Measurements from ENCODE around the gene ERC2.

The ERC2 gene

DNA sequence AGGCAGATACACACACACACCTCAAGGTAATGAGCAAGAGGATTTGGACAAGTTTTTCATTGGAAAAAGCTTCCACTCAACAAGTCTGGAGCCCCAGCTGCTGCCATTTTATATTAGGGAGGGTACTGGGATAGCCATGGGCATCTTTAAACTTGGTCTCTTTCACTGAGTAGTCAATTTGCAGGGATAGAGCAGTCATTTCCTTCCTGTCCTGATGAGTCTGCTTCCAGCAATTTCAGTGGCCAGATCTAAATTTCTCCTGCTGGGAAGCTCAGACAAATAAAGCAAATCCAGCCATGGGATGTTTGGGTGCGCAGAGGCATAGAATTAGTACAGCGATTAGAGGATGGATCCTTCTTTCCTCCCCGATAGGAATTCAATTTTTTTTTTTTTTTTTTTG lies 874 bp upstream of the ERC2 start:
- DNase-seq (ENCODE audit: insufficient read length) (no peak), FAIRE-seq (no peak)
- TF ChIP-seq POLR2A (IDR thresholded peaks at IDR 0.05; ENCODE audit: low read depth, low read length) (no peak), TAF1 (IDR thresholded peaks at IDR 0.05; ENCODE audit: borderline replicate concordance, low read depth, low read length) (no peak), POLR2AphosphoS5 (IDR thresholded peaks at IDR 0.05; ENCODE audit: low read depth, low read length) (no peak)

GRCh38 chr3:56467801-56468183 lies 475 bp downstream of the ERC2 start:
- no peak for TF ChIP-seq TAF1 (IDR thresholded peaks at IDR 0.05; ENCODE audit: borderline replicate concordance, low read depth, low read length)
- TF ChIP-seq POLR2A (IDR thresholded peaks at IDR 0.05; ENCODE audit: low read depth, low read length) = no peak
- TF ChIP-seq POLR2AphosphoS5 (IDR thresholded peaks at IDR 0.05; ENCODE audit: low read depth, low read length) = no peak
- FAIRE-seq = no peak

DNA sequence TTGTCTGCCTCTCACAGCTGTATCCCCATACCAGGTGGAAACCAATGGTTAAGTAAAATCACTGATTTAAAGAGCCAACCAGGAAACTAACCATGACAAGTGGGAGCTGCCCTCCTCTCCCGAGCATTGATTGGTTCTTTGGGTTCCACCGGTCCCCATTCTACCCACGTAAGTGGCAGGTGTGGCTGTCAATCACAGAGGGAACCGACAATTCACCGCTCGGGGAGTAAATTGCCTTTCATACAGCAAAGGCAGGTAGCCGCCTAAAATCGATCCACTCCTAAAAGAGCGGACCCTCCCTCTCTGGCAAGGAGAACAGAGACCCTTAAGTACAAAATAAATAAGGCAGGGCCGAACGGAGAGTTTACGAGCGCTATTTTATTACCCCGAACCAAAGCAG lies 1.2 kb downstream of the ERC2 start:
- DNase-seq (ENCODE audit: insufficient read length) = no peak
- FAIRE-seq = no peak
- TF ChIP-seq POLR2AphosphoS5 (IDR thresholded peaks at IDR 0.05; ENCODE audit: low read depth, low read length) (no peak), TAF1 (IDR thresholded peaks at IDR 0.05; ENCODE audit: borderline replicate concordance, low read depth, low read length) (no peak), POLR2A (IDR thresholded peaks at IDR 0.05; ENCODE audit: low read depth, low read length) (no peak)

More at GRCh38 chr3:56467801-56468183, 475 bp downstream of the ERC2 start:
- no peak for DNase-seq (ENCODE audit: insufficient read length)

GRCh38 chr3:56459719-56460118 lies 8.5 kb downstream of the ERC2 start:
- no peak for TF ChIP-seq POLR2AphosphoS5 (IDR thresholded peaks at IDR 0.05; ENCODE audit: low read depth, low read length)
- TF ChIP-seq TAF1 (IDR thresholded peaks at IDR 0.05; ENCODE audit: borderline replicate concordance, low read depth, low read length) = no peak
- no peak for TF ChIP-seq POLR2A (IDR thresholded peaks at IDR 0.05; ENCODE audit: low read depth, low read length)
- DNase-seq (ENCODE audit: insufficient read length) = no peak
- no peak for FAIRE-seq

GRCh38 chr3:56459104-56459496 lies 9.2 kb downstream of the ERC2 start:
- no peak for FAIRE-seq
- TF ChIP-seq POLR2A (IDR thresholded peaks at IDR 0.05; ENCODE audit: low read depth, low read length) = no peak
- TF ChIP-seq POLR2AphosphoS5 (IDR thresholded peaks at IDR 0.05; ENCODE audit: low read depth, low read length) = no peak
- TF ChIP-seq TAF1 (IDR thresholded peaks at IDR 0.05; ENCODE audit: borderline replicate concordance, low read depth, low read length) = no peak
- DNase-seq (ENCODE audit: insufficient read length) = no peak

GRCh38 chr3:56458496-56459103 lies 9.7 kb downstream of the ERC2 start:
- FAIRE-seq (no peak), DNase-seq (ENCODE audit: insufficient read length) (no peak)
- TF ChIP-seq TAF1 (IDR thresholded peaks at IDR 0.05; ENCODE audit: borderline replicate concordance, low read depth, low read length) (no peak), POLR2A (IDR thresholded peaks at IDR 0.05; ENCODE audit: low read depth, low read length) (no peak), POLR2AphosphoS5 (IDR thresholded peaks at IDR 0.05; ENCODE audit: low read depth, low read length) (no peak)

DNA sequence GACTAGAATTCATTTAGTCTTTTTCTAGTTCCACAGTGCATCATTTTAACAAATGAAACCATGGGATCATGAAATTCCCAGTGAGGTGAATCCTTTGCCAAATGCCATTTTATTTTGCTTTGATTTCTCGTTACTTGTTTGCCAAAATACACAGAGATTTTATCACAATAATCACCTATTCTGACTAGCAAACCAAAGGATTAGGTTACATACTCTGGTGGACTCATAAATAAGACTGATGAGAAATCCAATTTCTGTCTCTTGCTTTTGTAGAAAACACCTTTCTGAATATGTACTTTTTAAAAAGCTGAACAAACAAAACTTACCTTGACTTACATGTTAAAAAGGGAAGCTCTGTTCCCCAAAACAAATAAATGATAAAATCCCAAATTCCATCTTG lies 12.2 kb downstream of the ERC2 start:
- DNase-seq (ENCODE audit: insufficient read length) = no peak
- TF ChIP-seq TAF1 (IDR thresholded peaks at IDR 0.05; ENCODE audit: borderline replicate concordance, low read depth, low read length) (no peak), POLR2AphosphoS5 (IDR thresholded peaks at IDR 0.05; ENCODE audit: low read depth, low read length) (no peak), POLR2A (IDR thresholded peaks at IDR 0.05; ENCODE audit: low read depth, low read length) (no peak)

GRCh38 chr3:56453011-56453410 lies 15.3 kb downstream of the ERC2 start:
- FAIRE-seq (no peak), DNase-seq (ENCODE audit: insufficient read length) (no peak)
- no peak for TF ChIP-seq POLR2A (IDR thresholded peaks at IDR 0.05; ENCODE audit: low read depth, low read length)
- no peak for TF ChIP-seq POLR2AphosphoS5 (IDR thresholded peaks at IDR 0.05; ENCODE audit: low read depth, low read length)
- no peak for TF ChIP-seq TAF1 (IDR thresholded peaks at IDR 0.05; ENCODE audit: borderline replicate concordance, low read depth, low read length)

More for the DNA sequence above, 12.2 kb downstream of the ERC2 start:
- no peak for FAIRE-seq

DNA sequence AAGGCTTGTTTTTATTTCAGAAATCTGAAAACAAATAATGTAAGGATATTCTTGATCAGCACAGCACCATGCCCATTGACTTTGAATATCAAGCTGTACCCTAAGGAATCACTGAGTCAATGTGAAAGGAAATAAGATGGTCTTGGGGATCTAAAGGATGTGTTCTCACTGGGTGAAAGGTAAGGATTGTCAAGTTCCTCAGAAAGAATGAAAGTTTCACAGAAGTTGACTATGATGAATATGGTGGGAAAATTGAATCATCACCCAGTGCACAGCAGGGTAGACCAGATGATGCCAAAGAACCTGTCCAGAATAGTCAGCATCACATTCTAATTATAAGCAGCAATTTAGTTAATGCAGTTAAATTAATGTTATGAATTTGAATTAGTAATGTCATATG lies 16.2 kb downstream of the ERC2 start:
- TF ChIP-seq TAF1 (IDR thresholded peaks at IDR 0.05; ENCODE audit: borderline replicate concordance, low read depth, low read length) = no peak
- no peak for TF ChIP-seq POLR2A (IDR thresholded peaks at IDR 0.05; ENCODE audit: low read depth, low read length)
- no peak for TF ChIP-seq POLR2AphosphoS5 (IDR thresholded peaks at IDR 0.05; ENCODE audit: low read depth, low read length)
- FAIRE-seq (no peak), DNase-seq (ENCODE audit: insufficient read length) (no peak)

- TF ChIP-seq TAF1 (IDR thresholded peaks at IDR 0.05; ENCODE audit: borderline replicate concordance, low read depth, low read length) (no peak), POLR2A (IDR thresholded peaks at IDR 0.05; ENCODE audit: low read depth, low read length) (no peak), POLR2AphosphoS5 (IDR thresholded peaks at IDR 0.05; ENCODE audit: low read depth, low read length) (no peak)
- DNase-seq (ENCODE audit: insufficient read length) = no peak
- FAIRE-seq = no peak
Measured at GRCh38 chr3:56443372-56443771, 24.9 kb downstream of the ERC2 start.

DNA sequence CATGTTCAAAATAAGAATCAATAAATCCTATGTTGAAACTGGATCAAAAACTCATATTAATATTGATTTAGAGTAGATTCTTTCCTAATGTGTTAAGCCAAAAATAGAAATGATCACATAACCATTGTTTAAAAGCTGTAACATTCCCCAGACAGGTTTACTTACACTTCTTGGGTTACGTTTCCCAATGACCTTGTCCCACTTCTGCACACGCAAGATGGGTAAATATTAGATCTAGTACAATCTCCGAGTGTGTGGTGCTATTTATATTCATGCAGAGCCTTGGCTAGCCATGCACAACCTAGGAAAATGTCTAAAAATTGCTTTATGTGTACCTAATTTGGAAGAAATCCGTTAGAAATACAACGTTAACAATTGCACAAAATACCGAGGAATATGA lies 39.6 kb downstream of the ERC2 start:
- no peak for FAIRE-seq
- DNase-seq (ENCODE audit: insufficient read length) = no peak
- TF ChIP-seq POLR2A (IDR thresholded peaks at IDR 0.05; ENCODE audit: low read depth, low read length) (no peak), POLR2AphosphoS5 (IDR thresholded peaks at IDR 0.05; ENCODE audit: low read depth, low read length) (no peak), TAF1 (IDR thresholded peaks at IDR 0.05; ENCODE audit: borderline replicate concordance, low read depth, low read length) (no peak)

DNA sequence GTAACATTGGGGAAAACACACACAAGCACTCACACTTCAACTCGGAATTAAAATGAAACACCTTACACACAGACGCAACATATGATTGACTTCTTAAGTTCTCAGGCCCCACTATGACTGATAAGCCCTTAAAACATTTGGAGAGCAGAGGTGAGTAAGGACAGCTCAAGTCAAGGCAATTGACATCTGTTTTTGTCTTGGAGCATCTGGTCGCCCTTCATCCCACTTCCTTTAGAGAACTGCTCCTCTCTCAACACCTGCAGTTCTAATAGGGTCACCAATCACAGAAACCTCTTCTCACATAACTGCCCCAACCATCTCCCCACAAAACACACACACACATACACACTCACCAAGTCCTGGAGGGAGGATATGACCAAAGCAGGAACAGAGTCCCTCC lies 43.4 kb downstream of the ERC2 start:
- DNase-seq (ENCODE audit: insufficient read length) (no peak), FAIRE-seq (no peak)
- TF ChIP-seq TAF1 (IDR thresholded peaks at IDR 0.05; ENCODE audit: borderline replicate concordance, low read depth, low read length) (no peak), POLR2AphosphoS5 (IDR thresholded peaks at IDR 0.05; ENCODE audit: low read depth, low read length) (no peak), POLR2A (IDR thresholded peaks at IDR 0.05; ENCODE audit: low read depth, low read length) (no peak)

All from GM12892 (cell line).